ENCODE data around the gene SGMS1. TPM values are rescaled to one million over a fixed set of nuclear protein-coding genes. Genes with fewer than 3 reads are reported as not detected.
"Not testable (repeated sequence)": the region's sequence is repeated elsewhere in the genome, so short reads cannot be mapped to it uniquely, and the experiment has no call there.

SGMS1 gene
- total RNA-seq, 1 experiment from 2014 or later: 19.7 TPM

- Histone ChIP-seq H3K4me3 (no peak overlapping the region), H3K27me3 (no peaks in the 10 kb centered on the region), H3K36me3 (no peaks in the 10 kb centered on the region), H3K9me3 (no peaks in the 10 kb centered on the region)
- no peak for DNase-seq
Measured at GRCh38 chr10:50541921-50542320, 81.8 kb downstream of the SGMS1 start.

- H3K9me3 ChIP-seq: no peaks in the 10 kb centered on the region
- no peak for DNase-seq
- H3K27me3 ChIP-seq: no peaks in the 10 kb centered on the region
- no peak overlapping the region for H3K4me3 ChIP-seq
- no peaks in the 10 kb centered on the region for H3K36me3 ChIP-seq
Measured at GRCh38 chr10:50541317-50541716, 82.4 kb downstream of the SGMS1 start.

DNA sequence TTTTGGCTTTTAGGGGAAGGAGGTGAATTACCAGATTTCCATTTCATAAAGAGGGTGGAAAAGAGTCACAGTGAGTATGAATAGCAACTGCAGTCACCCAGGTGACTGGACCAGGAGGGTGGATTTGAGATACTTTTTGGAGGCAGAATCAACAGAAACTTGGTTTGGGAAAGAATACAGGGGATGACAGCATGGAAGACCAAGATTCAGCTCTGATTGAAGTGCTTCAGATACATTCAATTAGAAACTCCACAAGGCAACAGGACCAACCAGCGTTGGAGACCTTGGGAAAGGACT is 83.0 kb downstream of the SGMS1 start:
- no peak overlapping the region for H3K4me3 ChIP-seq
- H3K27me3 ChIP-seq: no peaks in the 10 kb centered on the region
- no peaks in the 10 kb centered on the region for H3K9me3 ChIP-seq

GRCh38 chr10:50540069-50540825 is 83.5 kb downstream of the SGMS1 start:
- DNase-seq: peak; percentile 51
- H3K36me3 ChIP-seq: no peaks in the 10 kb centered on the region

More for the DNA sequence above, 83.0 kb downstream of the SGMS1 start:
- H3K36me3 ChIP-seq: no peaks in the 10 kb centered on the region
- DNase-seq: no peak

DNA sequence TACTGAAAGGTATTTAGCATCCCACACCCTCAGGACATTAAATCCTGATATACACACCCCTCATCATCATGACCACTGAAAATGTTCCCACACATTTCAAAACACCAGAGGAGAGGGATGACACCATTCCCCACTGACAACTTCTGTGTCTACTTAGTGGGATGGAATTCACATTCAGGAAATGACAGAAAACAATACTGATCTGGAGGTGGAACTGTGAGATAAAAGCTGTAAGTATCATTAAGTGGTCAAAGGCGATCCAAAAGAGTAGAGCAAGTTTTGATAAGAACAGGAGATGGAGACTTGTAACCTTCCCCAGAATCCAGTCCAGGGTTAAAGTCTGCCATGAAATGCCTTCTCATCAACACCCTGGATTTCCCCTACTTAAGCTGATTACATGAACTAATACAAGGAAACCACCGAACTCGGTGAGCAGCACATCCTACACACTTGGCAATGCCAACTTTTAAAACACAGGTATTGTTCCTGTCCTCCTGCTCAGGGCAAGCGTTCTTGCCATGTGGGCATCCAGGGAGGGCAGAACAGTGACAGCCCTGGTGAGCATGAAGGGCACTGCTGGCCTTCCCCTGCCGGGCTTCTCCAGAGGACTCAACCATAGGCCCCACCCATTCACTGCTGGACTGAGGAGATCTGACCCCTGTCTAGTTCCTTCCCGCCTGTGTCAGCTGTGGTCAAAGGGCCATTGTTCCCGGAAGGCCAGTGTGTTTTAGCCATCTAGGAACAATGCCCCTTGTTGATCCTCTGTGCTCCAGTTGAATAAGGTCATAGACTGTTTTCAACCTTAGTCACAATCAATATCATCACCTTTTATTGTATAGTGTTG is 85.0 kb downstream of the SGMS1 start:
- H3K9me3 ChIP-seq: no peaks in the 10 kb centered on the region
- H3K4me3 ChIP-seq: no peak overlapping the region
- no peaks in the 10 kb centered on the region for H3K27me3 ChIP-seq
- DNase-seq: no peak
- no peaks in the 10 kb centered on the region for H3K36me3 ChIP-seq

More at GRCh38 chr10:50540069-50540825, 83.5 kb downstream of the SGMS1 start:
- H3K27me3 ChIP-seq: no peaks in the 10 kb centered on the region
- H3K9me3 ChIP-seq: no peaks in the 10 kb centered on the region
- H3K4me3 ChIP-seq: no peak overlapping the region

DNA sequence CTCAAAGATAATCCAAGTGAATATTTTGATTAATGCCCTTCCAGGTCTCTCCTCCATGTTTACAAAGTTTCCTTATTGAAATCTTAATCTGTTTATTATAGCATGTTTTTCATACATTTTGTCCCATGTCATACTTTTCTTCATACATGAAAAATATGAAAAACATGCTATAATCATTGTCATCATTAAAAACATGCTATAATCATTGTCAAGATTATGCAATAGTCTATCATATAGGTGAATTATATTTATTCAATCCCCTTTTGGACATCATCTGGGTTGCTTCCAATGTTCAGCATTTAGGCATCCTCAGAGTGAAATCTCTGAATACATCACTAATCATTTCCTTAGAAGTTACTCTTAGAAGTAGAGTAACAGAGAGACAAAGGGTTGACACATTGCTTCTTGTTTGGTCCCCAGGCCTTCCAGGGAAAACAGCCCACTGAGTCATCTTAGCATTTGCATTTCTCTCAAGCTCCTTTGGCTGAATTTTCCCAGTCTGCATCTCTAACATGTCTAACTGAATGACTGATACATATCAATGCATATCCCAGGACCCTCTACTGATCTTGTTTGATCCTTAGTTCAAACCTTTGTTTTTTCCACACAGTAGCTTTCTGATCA is 87.0 kb downstream of the SGMS1 start:
- H3K36me3 ChIP-seq: no peaks in the 10 kb centered on the region
- no peak overlapping the region for H3K4me3 ChIP-seq
- H3K27me3 ChIP-seq: no peaks in the 10 kb centered on the region
- DNase-seq: peak; percentile 45
- no peaks in the 10 kb centered on the region for H3K9me3 ChIP-seq

DNA sequence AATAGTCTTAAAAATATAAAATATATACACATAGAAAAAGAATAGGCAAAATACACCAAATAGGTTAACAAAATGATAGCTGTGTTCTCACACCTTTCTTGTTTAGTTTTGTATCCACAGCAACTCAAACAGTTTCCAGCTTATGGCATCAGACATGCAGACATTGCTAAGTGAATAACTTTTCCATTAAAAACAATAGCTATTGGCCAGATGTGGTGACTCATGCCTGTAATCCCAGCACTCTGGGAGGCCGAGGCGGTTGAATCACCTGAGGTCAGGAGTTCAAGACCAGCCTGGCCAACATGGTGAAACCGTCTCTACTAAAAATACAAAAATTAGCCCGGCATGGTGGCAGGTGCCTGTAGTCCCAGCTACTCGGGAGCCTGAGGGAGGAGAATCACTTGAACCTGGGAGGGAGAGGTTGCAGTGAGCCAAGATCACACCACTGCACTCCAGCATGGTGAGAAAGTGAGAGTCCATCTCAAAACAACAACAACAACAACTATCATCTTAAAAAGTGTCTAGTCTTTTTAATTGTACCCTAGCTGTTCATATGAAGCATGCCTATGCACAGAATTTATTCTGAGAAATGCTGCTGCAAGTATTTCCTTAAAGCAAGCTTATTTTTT is 88.9 kb downstream of the SGMS1 start:
- not testable (repeated sequence) for H3K27me3 ChIP-seq, H3K4me3 ChIP-seq, H3K36me3 ChIP-seq, H3K9me3 ChIP-seq
- peak; percentile 77 for DNase-seq

- no peak overlapping the region for H3K4me3 ChIP-seq
- no peaks in the 10 kb centered on the region for H3K36me3 ChIP-seq
- no peak for DNase-seq
- no peaks in the 10 kb centered on the region for H3K9me3 ChIP-seq
- no peaks in the 10 kb centered on the region for H3K27me3 ChIP-seq
Measured at GRCh38 chr10:50533296-50533695, 90.5 kb downstream of the SGMS1 start.

DNA sequence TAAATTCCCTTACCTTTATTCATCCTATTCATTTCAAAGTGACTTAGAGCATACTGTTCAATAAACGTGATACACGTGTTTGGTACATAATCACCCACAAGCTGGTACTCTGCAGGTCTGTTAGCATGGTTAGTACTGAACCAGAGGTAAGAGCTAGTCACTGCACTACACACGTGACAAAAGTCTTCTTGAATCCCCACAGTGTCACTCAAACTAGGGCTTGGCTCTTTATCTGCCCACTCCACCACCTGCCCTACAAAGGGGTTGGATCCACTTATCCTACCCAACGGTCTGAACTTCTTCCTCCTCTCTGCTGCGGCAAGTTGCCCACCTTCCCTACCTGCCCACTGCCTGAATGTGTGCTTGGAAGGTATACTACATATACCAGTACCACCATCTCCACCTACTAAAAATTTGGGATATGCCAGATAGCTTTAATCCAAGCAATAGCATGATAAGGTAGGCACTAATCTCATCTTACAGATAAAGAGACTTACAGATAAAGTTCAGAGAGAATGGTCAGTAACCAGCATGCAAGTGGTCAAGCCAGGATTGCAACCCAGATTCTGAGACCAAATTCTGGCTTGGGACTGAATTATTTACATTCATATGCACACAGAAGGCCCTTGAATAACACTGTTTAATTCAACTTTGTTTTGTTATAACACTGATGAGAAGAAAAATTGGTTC is 92.2 kb downstream of the SGMS1 start:
- no peak for DNase-seq
- Histone ChIP-seq H3K36me3 (no peaks in the 10 kb centered on the region), H3K9me3 (no peaks in the 10 kb centered on the region), H3K4me3 (no peak overlapping the region), H3K27me3 (no peaks in the 10 kb centered on the region)

GRCh38 chr10:50529660-50530059 is 94.1 kb downstream of the SGMS1 start:
- H3K27me3 ChIP-seq: no peaks in the 10 kb centered on the region
- DNase-seq: no peak

DNA sequence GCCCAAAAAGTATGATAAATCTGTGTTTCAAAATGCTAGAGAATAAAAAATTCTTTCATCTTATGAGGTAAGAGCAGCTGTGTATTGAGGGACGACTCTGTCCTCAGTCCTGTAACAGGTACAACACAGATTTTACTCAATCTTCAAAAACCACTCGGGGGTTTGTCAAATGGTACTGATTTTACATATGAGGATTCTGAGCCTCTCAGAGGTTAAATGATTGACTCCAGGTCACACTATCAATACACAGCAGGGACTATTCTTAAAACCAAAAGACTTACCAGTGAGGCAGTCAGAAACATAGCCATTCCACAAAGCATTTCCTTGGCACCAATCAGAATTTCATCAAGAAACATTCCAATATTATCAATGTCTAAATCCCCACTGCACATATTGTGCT is 95.5 kb downstream of the SGMS1 start:
- Histone ChIP-seq H3K27me3 (no peaks in the 10 kb centered on the region), H3K4me3 (no peak overlapping the region), H3K9me3 (no peaks in the 10 kb centered on the region), H3K36me3 (no peaks in the 10 kb centered on the region)
- DNase-seq: no peak

More at GRCh38 chr10:50529660-50530059, 94.1 kb downstream of the SGMS1 start:
- H3K4me3 ChIP-seq: no peak overlapping the region
- no peaks in the 10 kb centered on the region for H3K9me3 ChIP-seq
- H3K36me3 ChIP-seq: no peaks in the 10 kb centered on the region

- no peak for DNase-seq
- Histone ChIP-seq H3K9me3 (no peaks in the 10 kb centered on the region), H3K27me3 (no peaks in the 10 kb centered on the region), H3K36me3 (no peaks in the 10 kb centered on the region), H3K4me3 (no peak overlapping the region)
Measured at GRCh38 chr10:50527442-50528043, 96.2 kb downstream of the SGMS1 start.

GRCh38 chr10:50526185-50526584 is 97.6 kb downstream of the SGMS1 start:
- Histone ChIP-seq H3K9me3 (no peaks in the 10 kb centered on the region), H3K4me3 (no peak overlapping the region), H3K36me3 (no peaks in the 10 kb centered on the region), H3K27me3 (no peaks in the 10 kb centered on the region)
- no peak for DNase-seq

DNA sequence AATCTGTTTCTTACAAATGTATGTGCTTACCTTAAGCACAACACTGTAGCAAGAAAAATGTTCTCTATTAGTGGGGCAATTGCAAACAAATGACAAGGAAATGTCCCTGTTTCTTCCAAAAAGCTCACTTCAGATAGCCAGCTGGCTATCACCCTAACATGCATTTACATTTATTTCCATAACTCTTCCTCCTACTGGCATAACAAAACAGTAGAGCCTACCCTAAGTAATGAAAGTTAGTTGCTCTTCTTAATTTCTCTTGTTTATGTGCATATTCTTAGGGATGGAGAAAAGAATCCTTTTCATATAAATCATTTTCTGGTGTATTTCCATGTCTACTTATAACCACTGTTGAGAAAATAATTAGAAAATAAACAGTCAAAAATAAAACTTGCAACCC is 100.4 kb downstream of the SGMS1 start:
- Histone ChIP-seq H3K36me3 (no peaks in the 10 kb centered on the region), H3K4me3 (no peak overlapping the region), H3K9me3 (no peaks in the 10 kb centered on the region), H3K27me3 (no peaks in the 10 kb centered on the region)
- no peak for DNase-seq

DNA sequence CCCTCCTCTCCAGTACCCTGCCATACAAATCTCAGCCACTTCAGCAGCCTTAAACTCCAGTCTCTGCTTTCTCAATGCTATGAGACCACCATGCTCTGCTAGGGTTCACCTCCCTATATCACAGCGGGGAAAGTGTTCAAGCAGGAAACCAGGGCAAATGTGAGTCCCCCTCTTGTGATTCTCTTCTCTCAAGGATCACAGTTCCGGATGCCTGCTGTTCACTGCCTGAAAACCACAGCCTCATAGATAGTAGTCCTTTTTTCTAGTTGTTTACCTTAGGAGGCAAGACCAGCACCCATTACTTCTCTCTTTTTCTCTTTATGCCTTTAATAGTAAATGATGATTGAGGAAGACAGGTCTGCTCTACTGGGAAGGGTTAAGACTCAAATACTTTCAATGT is 100.8 kb downstream of the SGMS1 start:
- no peaks in the 10 kb centered on the region for H3K9me3 ChIP-seq
- no peak for DNase-seq
- no peaks in the 10 kb centered on the region for H3K36me3 ChIP-seq
- H3K4me3 ChIP-seq: no peak overlapping the region
- H3K27me3 ChIP-seq: no peaks in the 10 kb centered on the region

DNA sequence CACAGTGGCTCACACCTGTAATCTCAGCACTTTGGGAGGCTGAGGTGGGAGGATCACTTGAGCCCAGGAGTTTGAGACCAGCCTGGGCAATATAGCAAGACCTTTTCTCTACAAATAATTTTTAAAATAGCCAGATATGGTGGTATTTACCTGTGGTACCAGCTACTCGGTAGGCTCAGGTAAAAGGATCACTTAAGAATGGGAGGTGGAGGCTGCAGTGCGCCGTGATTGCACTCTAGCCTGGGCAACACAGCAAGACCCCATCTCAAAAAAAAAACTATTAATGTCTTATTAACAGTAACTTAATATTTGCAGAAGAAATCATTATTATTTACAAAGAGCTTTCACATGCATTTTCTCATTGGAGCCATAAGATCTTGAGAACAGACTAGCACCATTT is 103.6 kb downstream of the SGMS1 start:
- H3K4me3 ChIP-seq: no peak overlapping the region
- H3K27me3 ChIP-seq: no peaks in the 10 kb centered on the region
- H3K36me3 ChIP-seq: no peaks in the 10 kb centered on the region
- no peak for DNase-seq
- no peaks in the 10 kb centered on the region for H3K9me3 ChIP-seq
